HUES64 (cell line): ENCODE measurements around the gene RIMBP2.

ENCODE experiments used
- H3K27ac ChIP-seq: 2 replicates; pipeline ENCODE4 v1.7.0; 2013; ENCODE audit warnings: low read depth, low read length, inconsistent platforms
- H3K27me3 ChIP-seq: 2 replicates; pipeline ENCODE4 v1.6.1; 2013; ENCODE audit warnings: mild to moderate bottlenecking, low read length; ENCODE audit not compliant: insufficient read depth
- H3K36me3 ChIP-seq: 2 replicates; pipeline ENCODE4 v1.6.1; 2013; ENCODE audit warnings: mild to moderate bottlenecking, low read length; ENCODE audit not compliant: insufficient read depth
- H3K4me1 ChIP-seq: 2 replicates; pipeline ENCODE4 v1.6.1; 2013; ENCODE audit warnings: mild to moderate bottlenecking, low read length, moderate library complexity; ENCODE audit not compliant: insufficient read depth
- H3K4me3 ChIP-seq: 2 replicates; pipeline ENCODE4 v1.5.1; 2013; ENCODE audit warnings: mild to moderate bottlenecking, low read length, moderate library complexity
- H3K9ac ChIP-seq: 2 replicates; pipeline ENCODE4 v1.6.1; 2013; ENCODE audit warnings: mild to moderate bottlenecking, low read depth, low read length
- H3K9me3 ChIP-seq: 2 replicates; pipeline ENCODE4 v1.6.1; 2013; ENCODE audit warnings: low read depth, low read length; ENCODE audit not compliant: insufficient read depth
- WGBS: fragments of 150-250, 120-280 bp; methylation state at CpG from one replicate; pipeline ENCODE4 v1.1.7; 2013; ENCODE audit warnings: missing lambda C conversion rate; 5-methylcytosine and 5-hydroxymethylcytosine counted together

The RIMBP2 gene

DNA sequence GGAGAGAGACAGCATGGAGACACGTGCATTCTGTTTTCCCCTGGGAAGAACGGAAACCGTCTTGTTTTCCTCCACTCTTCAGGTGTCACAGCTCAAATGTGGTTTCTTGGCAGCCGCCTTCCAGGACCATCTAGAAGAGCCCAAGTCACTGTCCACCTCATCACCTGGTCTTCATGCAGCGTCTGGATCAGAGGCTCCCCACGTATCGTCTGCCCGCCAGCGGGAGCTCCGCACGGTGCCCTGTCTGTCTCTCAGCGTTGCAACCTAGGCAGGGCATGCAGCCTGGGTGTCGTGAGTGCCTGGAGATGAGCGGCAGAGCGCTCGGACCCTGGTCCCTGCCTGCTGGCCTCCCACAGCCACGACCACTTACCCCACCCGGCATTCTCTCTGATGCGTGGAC lies 260.9 kb downstream of the RIMBP2 start:
- Histone ChIP-seq H3K36me3 (no peaks in the 10 kb centered on the region), H3K27me3 (no peaks in the 10 kb centered on the region), H3K9ac (no peak overlapping the region), H3K27ac (no peak overlapping the region), H3K4me3 (no peak overlapping the region), H3K9me3 (no peaks in the 10 kb centered on the region), H3K4me1 (no peaks in the 10 kb centered on the region)
- 92% methylated on average over 19 of the region's 19 CpGs for WGBS

DNA sequence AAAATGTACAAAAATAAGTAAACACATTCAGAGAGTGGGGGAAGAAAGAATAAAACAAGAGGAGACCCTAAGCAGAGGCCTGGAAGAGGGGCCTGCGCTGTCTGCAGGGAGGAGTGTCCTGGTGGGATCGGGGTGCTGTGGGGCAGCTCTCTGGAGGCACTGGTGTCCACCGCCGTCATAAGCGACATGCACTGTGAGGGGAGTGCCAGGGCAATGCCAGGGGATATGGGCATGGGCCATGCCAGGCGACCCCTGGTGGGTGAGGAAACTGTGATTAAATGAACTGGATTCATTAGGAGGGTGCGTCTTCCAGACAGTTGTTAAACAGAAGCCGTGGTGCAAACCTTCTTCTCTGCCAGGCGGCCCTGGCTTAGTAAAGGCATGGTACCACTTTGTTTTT lies 261.8 kb downstream of the RIMBP2 start:
- Histone ChIP-seq H3K4me1 (no peaks in the 10 kb centered on the region), H3K9me3 (no peaks in the 10 kb centered on the region), H3K4me3 (no peak overlapping the region), H3K9ac (no peak overlapping the region), H3K36me3 (no peaks in the 10 kb centered on the region), H3K27ac (no peak overlapping the region), H3K27me3 (no peaks in the 10 kb centered on the region)
- 95% methylated on average over 9 of the region's 9 CpGs for WGBS

DNA sequence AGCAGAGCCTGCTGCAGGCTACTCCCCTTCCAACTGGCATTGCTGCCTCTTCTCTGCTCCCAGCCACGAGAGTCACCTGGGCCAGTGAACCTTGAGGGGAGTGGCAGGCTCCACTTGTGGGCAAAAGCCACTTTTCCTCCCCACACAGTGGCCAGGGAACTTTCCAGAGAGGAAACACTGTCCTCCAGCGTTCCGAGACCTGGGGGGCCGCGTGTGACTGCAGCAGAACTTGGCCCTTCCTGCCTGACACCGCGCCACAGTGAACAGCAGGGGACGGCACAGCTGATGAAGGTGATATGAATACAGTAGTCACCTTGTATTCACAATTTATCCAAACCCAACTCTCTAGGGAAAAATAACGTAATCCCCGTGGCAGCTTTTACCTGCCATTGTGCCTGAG lies 263.6 kb downstream of the RIMBP2 start:
- Histone ChIP-seq H3K9ac (no peak overlapping the region), H3K4me3 (no peak overlapping the region), H3K9me3 (no peaks in the 10 kb centered on the region), H3K27ac (no peak overlapping the region), H3K27me3 (no peaks in the 10 kb centered on the region), H3K4me1 (no peaks in the 10 kb centered on the region), H3K36me3 (no peaks in the 10 kb centered on the region)
- 96% methylated on average over 10 of the region's 10 CpGs for WGBS

DNA sequence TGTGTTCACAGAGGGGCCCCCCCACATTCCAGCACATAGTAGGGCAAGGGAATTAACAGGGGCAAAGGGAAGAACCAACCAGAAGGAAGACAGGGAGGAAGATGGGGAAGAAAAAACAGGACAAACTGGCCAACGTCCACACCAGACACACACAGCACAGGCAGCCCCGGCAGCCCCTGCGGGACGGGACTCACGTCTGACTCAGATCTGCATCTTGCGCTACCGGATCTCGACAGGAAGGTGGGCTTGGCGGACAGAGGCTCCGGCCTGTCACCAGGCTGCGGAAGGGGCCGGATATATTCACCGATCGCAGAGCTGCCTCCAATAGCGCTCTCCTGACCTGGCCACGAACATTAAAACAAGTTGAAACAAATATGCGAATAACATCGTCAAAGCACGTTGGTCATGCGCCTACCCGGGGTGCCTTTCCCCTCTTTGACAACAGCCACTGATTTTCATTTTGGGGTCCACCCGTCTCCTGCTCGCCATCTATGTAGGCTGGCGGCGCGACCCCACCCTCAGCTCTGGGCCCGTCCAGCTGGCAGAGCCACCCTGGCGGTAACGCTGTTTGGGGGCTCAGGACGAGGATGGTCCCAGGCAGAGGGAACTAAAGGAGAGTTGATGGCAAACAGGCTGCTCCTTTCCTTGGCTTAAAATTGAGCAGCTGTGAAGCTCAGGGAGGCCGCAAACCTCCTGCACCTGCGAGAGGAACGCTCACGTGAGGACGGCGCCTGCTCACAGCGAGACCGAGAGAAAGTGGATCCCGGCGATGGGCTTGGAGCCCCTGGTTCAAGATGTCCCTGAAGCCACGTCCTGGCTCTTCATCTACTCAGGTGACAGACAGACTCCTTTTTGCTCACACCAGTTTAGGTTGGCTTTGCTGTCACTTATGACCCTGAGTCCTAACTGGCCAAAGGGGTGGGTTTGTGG lies 264.8 kb downstream of the RIMBP2 start:
- H3K4me3 ChIP-seq = no peak overlapping the region
- H3K27me3 ChIP-seq = no peaks in the 10 kb centered on the region
- H3K9me3 ChIP-seq = no peaks in the 10 kb centered on the region
- no peak overlapping the region for H3K9ac ChIP-seq
- no peaks in the 10 kb centered on the region for H3K36me3 ChIP-seq
- 94% methylated on average over 41 of the region's 41 CpGs for WGBS
- H3K4me1 ChIP-seq = no peaks in the 10 kb centered on the region
- H3K27ac ChIP-seq = no peak overlapping the region

DNA sequence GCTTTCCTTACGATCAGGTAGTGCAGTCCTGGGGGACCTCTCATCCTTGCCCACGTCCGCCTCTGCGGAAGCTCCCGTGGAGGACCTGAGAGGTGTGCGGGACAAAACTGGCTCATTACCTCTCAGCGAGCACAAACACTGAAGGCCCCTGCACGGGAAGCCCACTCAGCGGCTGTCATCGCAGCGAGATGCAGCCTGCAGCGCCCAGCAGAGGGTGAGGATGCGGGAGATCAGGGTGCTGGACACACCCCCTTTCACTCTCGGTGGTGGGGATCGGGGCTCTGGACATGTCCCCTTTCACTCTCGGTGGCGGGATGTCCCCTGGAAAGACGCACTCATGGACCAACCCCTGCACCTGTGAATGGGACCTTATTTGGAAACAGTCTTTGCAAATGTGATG lies 266.8 kb downstream of the RIMBP2 start:
- Histone ChIP-seq H3K9me3 (no peaks in the 10 kb centered on the region), H3K4me3 (no peak overlapping the region), H3K27ac (no peak overlapping the region), H3K9ac (no peak overlapping the region), H3K36me3 (no peaks in the 10 kb centered on the region), H3K4me1 (no peaks in the 10 kb centered on the region), H3K27me3 (no peaks in the 10 kb centered on the region)
- 88% methylated on average over 18 of the region's 18 CpGs for WGBS

DNA sequence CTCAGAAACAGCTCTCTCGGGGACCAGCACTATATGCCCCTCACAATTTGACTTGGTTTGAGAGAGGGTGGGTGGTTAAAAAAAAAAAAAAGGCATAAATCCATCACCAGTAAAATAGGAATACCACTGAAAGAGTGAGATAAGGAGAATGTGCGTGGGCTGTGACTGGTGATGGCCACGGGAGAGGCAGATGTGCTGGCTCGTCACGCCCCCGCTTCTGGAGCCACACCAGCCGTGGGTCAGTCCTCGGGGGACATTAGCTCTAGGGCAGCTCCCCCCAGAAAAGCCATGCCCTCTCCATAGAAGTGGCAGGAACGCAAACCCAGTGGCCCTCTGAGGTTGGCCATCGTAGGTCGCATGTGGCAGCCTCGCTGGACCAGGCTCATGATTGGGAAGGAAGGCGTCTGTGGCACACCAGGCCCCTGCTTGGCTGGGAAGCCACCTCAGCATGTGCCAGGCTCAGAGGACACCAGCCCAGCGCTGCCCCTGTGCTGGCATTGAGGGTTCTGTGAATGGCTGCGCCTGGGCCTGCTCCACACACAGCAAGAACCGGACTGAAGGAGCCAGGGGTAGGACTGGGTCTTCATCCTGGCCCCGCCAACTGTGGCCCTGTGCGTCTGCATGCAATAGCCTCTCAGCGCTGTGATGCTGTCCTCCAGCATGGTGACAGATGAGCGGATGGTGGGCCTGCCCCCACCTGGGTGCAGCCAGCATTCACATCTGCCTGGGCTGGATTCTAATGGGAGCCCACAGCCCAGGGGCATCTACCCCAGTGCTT lies 267.9 kb downstream of the RIMBP2 start:
- Histone ChIP-seq H3K9ac (no peak overlapping the region), H3K4me3 (no peak overlapping the region), H3K4me1 (no peaks in the 10 kb centered on the region), H3K36me3 (no peaks in the 10 kb centered on the region), H3K9me3 (no peaks in the 10 kb centered on the region), H3K27ac (no peak overlapping the region), H3K27me3 (no peaks in the 10 kb centered on the region)
- WGBS = 95% methylated on average over 19 of the region's 20 CpGs

DNA sequence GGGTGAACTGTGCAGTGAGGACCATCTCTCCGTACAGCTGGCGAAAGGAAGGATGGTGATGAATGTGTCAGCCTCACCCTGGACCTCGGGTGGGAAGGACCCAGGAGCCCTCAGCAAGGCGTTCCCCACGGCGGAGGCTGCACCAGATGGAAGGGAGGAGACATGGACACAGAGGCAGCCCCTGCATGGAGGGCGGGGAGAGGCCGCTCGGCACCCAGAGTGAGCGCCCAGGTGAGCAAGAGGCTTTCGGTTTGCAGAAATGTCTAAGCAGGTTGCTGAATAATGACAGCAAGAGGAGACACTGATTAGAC lies 268.5 kb downstream of the RIMBP2 start:
- no peak overlapping the region for H3K4me3 ChIP-seq
- H3K4me1 ChIP-seq = no peaks in the 10 kb centered on the region
- H3K9me3 ChIP-seq = no peaks in the 10 kb centered on the region
- WGBS = 92% methylated on average over 11 of the region's 11 CpGs
- H3K27me3 ChIP-seq = no peaks in the 10 kb centered on the region
- H3K27ac ChIP-seq = no peak overlapping the region
- H3K9ac ChIP-seq = no peak overlapping the region
- no peaks in the 10 kb centered on the region for H3K36me3 ChIP-seq

DNA sequence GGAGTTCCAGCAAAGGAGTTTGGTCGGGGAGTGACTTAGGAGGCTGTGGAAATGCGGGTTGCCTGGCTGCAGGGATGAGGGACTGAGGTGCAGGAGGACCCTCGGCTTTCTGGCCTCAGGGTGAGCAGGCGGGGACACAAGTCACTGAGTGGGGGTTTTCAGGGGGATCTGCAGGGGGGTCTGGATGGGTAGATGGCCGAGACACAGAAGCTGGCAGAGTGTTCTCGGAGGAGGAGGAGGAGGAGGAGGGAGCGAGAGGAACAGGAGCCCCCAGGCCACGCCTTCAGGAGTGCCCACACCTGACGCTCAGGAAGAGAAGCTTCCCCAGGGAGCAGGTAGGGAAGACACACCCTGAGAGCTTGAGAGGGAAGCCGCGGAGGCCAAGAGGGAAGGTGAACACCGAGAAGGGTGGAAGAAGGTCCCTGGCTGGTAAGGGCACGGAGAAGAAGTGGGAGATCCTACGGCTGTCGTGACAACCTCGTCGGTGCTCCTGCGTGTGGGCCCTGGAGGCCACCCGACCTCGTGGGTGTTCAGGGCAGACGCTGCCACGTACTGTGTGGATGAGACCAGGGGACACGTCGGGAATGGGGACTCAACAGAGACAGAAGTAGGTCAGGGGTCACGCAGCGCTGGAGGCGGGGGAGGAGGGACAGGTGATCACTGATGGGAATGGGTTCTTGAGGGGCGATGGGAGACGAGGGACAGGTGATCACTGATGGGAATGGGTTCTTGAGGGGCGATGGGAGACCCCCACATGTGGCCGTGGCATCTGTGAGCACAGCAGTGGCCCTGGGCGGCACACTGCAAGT lies 269.0 kb downstream of the RIMBP2 start:
- Histone ChIP-seq H3K4me1 (no peaks in the 10 kb centered on the region), H3K36me3 (no peaks in the 10 kb centered on the region), H3K27ac (no peak overlapping the region), H3K4me3 (no peak overlapping the region), H3K27me3 (no peaks in the 10 kb centered on the region), H3K9ac (no peak overlapping the region), H3K9me3 (no peaks in the 10 kb centered on the region)
- WGBS = 93% methylated on average over 32 of the region's 32 CpGs

DNA sequence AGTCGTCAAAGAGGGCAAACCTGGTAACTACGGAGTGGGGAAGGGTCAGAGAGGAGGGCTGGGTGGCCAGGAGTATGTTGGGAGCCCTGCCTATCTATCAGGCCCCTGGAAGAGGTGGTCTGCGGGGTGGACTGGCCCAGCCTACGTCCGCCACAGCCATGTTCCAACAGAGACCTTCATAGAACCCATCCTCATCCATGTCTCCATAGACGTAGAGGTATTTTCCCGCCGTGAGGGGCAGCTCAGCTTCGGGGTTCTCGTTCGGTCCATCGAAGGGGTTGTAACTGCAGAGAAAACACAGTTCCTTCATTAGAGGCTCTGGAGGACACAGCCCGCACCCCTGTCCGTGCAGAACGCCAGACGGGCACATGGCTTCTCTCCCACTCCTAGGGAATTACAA lies 271.1 kb downstream of the RIMBP2 start:
- no peak overlapping the region for H3K4me3 ChIP-seq
- no peak overlapping the region for H3K27ac ChIP-seq
- H3K27me3 ChIP-seq = no peaks in the 10 kb centered on the region
- no peaks in the 10 kb centered on the region for H3K9me3 ChIP-seq
- H3K9ac ChIP-seq = no peak overlapping the region
- WGBS = 96% methylated on average over 16 of the region's 16 CpGs
- H3K4me1 ChIP-seq = no peaks in the 10 kb centered on the region
- no peaks in the 10 kb centered on the region for H3K36me3 ChIP-seq

DNA sequence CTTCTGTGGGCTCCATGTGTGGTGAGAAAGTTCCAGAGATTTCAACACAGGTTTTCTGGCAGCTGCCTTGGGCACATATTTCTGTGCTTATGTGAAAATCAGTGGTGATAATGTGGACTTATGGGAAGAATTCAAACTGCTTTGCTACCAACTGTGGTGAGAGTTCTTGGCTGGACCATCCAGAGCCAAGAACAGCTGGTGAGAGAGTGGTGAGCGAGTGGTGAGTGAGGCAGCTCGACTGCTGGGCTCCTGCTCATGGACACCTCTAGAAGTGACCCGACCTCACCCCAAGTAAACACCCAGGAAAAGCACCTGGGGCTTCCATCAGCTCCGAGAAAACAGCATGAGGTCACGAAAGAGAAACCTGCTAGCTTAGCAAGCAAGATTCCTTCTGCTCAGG lies 272.0 kb downstream of the RIMBP2 start:
- Histone ChIP-seq H3K9me3 (no peaks in the 10 kb centered on the region), H3K9ac (no peak overlapping the region), H3K27me3 (no peaks in the 10 kb centered on the region), H3K4me1 (no peaks in the 10 kb centered on the region), H3K4me3 (no peak overlapping the region), H3K27ac (no peak overlapping the region), H3K36me3 (no peaks in the 10 kb centered on the region)
- WGBS = 83% methylated on average over 5 of the region's 5 CpGs
